Mucosa of descending colon (tissue), 3 donors: ENCODE data around the gene TAX1BP1. TPM values are rescaled to one million over a fixed set of nuclear protein-coding genes. Genes with fewer than 3 reads are reported as not detected.

Experiments
- ATAC-seq: fragments of 200-7000 bp; cut with Tn5 transposase; one replicate; pipeline ENCODE4 v1.9.1; 2020; ENCODE audit warnings: mild to moderate bottlenecking, moderate library complexity
- DNase-seq, 3 donors: peaks; one replicate each; pipeline ENCODE4 v3.0.0-alpha.2; 2020
- H3K36me3 ChIP-seq: fragments of 200-600 bp; one replicate; pipeline ENCODE4 v1.8.0; 2021; ENCODE audit warnings: low read depth, mild to moderate bottlenecking
- H3K4me1 ChIP-seq: fragments of 200-600 bp; one replicate; pipeline ENCODE4 v1.8.0; 2021; ENCODE audit warnings: low read depth, mild to moderate bottlenecking
- H3K4me3 ChIP-seq: fragments of 200-600 bp; one replicate; pipeline ENCODE4 v1.8.0; 2021; ENCODE audit warnings: mild to moderate bottlenecking
- H3K9me3 ChIP-seq: fragments of 200-600 bp; one replicate; pipeline ENCODE4 v1.8.0; 2021; ENCODE audit warnings: mild to moderate bottlenecking
- intact Hi-C, 2 donors: fragments of 100-400 bp; cut with DNase I in 1 of 2; cut with micrococcal nuclease in 1 of 2; formaldehyde crosslinking; loops; one replicate each; pipeline versions ENCODE4 v1.11.0 to v1.11.1; 2022; cut with DNase I, micrococcal nuclease
- total RNA-seq, 3 donors: library from RNA; stranded (reverse); fragmentation: NEBNext Ultra II Directional in 2 of 3; extraction: Animal tissue kit (Norgen Biotek cat#: 25700) in 2 of 3; gene quantifications; one replicate each; pipeline versions ENCODE4 v1.2.1 to v1.2.4, GENCODE V29; 2021 to 2023
- TF ChIP-seq, protein P1 (sequence below): fragments of 200-600 bp; IDR thresholded peaks from one replicate; pipeline ENCODE4 v1.8.0; 2022; ENCODE audit warnings: antibody characterized with exemption, mild to moderate bottlenecking
- donor health status: DM: no; HTN: no; CAD: no; lungs with moderate emphysema.
- donor health status: DM: no; HTN: no; CAD: no.
- donor health status: DM: no; HTN: yes; CAD: no.

TAX1BP1 gene
- total RNA-seq, 3 donors from 2014 or later = 115 to 163 (median 150) TPM

DNA sequence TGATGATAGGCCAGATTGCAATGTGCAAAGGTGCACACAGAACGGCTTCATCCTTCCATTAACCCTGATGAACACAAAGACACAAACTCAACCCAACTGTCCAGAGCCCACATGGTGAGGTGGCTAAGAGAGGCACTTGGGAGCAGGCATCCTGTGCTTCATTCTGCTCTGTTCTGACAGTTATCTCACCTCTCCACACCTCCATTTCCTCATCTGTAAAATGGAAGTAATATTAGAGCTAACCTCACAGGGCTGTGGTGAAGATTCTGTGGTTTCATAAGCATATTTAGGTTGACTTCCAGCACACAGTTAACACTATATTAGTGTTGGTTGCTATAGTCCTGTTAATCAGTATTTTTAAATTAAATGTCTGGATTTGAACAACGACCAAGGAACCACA, 126.3 kb downstream of the TAX1BP1 start:
- Histone ChIP-seq H3K4me1 (no peaks in the 10 kb centered on the region), H3K4me3 (no peak overlapping the region), H3K9me3 (no peaks in the 10 kb centered on the region), H3K36me3 (no peaks in the 10 kb centered on the region)
- no peak for DNase-seq
- TF ChIP-seq, protein P1, sequence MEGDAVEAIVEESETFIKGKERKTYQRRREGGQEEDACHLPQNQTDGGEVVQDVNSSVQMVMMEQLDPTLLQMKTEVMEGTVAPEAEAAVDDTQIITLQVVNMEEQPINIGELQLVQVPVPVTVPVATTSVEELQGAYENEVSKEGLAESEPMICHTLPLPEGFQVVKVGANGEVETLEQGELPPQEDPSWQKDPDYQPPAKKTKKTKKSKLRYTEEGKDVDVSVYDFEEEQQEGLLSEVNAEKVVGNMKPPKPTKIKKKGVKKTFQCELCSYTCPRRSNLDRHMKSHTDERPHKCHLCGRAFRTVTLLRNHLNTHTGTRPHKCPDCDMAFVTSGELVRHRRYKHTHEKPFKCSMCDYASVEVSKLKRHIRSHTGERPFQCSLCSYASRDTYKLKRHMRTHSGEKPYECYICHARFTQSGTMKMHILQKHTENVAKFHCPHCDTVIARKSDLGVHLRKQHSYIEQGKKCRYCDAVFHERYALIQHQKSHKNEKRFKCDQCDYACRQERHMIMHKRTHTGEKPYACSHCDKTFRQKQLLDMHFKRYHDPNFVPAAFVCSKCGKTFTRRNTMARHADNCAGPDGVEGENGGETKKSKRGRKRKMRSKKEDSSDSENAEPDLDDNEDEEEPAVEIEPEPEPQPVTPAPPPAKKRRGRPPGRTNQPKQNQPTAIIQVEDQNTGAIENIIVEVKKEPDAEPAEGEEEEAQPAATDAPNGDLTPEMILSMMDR = no peak
- ATAC-seq = no peak
- intact Hi-C loops = no loop called here

DNA sequence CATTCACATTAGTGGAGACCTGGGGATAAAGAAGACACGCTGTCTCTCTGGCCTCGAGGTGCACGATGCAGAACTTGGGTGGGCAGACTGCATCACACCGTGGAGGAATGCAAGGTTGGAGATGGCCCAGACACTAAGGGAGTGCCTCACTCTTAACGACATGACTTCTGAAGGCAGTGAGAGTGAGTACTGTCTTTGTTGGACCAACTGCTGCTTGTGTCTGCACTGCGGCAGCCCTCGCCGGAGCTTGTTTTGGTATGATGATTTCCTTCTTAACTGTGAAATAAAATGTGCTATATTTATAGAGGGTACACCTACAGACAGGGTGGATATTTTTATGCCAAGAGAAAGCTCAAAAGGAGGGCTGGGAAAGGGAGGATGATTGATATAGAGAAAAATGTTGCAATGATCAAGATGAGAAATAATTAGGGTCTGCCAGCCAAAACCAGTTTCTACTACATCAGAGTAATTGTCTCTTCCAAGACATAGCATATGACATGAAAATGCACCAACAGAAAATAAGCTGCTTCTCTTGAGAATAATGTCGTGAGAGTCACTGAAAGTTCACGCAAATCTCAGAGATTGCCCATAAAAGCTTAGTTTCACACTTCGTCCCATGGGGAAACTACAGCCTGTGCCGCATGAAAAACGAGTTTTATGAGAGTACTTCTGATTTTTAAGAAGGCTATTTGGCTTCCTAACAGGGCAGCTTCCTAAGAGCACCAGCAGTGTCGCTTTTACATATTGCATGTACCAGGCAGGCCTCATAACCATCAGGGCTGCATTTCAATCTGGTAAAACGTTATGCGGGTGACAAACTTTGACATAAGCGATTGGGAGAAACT, 127.1 kb downstream of the TAX1BP1 start:
- intact Hi-C loops = no loop called here
- no peaks in the 10 kb centered on the region for H3K36me3 ChIP-seq
- H3K9me3 ChIP-seq = no peaks in the 10 kb centered on the region
- no peak overlapping the region for H3K4me3 ChIP-seq
- DNase-seq (no peak), ATAC-seq (no peak)
- H3K4me1 ChIP-seq = peaks cover 3% of the 10 kb centered on the region
- TF ChIP-seq, protein P1 = no peak

DNA sequence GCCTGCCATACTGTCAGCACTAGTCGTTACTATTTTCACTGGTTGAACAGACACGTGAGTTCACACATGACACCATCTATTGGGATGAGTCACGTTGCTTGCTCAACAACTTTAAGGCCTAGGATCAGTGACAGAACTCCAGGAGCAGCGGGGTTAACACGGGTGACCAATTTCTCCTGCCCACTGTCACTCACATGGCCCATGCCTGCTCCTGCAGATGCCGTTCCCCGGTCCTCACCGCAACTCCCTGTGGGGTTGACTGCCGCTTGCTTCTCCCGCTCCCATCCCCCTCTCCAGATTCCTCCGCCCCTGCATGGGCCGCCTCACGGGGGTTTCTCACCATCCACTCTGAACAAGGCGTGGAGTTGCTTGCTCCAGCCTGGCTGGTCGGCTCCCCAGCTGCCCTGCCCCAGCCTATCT, 128.2 kb downstream of the TAX1BP1 start:
- no peak for DNase-seq
- TF ChIP-seq, protein P1 = no peak
- Histone ChIP-seq H3K4me3 (no peak overlapping the region), H3K4me1 (peaks cover 14% of the 10 kb centered on the region), H3K9me3 (no peaks in the 10 kb centered on the region), H3K36me3 (no peaks in the 10 kb centered on the region)
- ATAC-seq = no peak
- intact Hi-C loops = no loop called here

DNA sequence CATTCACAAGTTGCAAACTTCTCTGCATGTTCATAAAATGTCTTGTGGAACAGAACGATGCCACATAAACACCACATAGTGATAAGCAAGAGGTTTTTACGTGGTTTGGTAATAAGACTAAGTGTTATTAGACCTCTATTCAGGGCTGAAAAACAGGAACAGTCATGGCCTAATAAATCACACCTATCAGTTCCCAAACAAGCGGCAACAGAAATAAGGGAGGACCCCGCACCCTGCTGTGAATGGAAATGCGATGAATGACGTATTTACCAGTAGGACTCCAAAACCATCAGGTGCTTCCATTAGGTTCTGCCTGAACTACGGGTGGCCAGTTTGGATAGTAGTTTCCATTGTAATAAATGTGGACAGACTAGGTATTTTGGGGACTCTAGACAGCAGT, 129.1 kb downstream of the TAX1BP1 start:
- Histone ChIP-seq H3K4me1 (peaks cover 18% of the 10 kb centered on the region), H3K36me3 (no peaks in the 10 kb centered on the region), H3K4me3 (no peak overlapping the region), H3K9me3 (no peaks in the 10 kb centered on the region)
- no peak for ATAC-seq
- no peak for DNase-seq
- intact Hi-C loops = no loop called here
- TF ChIP-seq, protein P1 = no peak

DNA sequence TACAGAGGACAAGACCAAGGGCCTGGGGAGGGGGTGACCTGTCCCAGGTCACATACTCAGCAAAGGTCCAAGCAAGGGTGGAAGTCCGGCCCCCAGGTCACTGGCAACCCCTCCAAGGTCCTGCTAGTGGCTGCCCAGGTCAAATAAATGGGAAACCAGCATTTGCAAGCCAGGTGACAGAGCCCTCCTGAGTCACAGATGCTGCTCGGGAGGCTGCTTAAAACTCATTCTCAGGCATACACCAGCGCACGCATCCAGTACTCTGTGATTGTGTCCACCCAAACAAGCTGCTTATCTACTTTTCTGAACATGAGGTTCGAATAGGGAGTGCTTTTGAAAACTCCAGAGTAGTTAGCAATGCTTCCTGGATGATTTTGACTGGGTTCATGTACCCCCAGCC, 130.6 kb downstream of the TAX1BP1 start:
- H3K36me3 ChIP-seq = no peaks in the 10 kb centered on the region
- DNase-seq (no peak), ATAC-seq (no peak)
- H3K9me3 ChIP-seq = no peaks in the 10 kb centered on the region
- H3K4me3 ChIP-seq = no peak overlapping the region
- intact Hi-C loops = no loop called here
- H3K4me1 ChIP-seq = peaks cover 24% of the 10 kb centered on the region
- TF ChIP-seq, protein P1 = no peak
